GM12878 (cell line): ENCODE measurements around the gene RPL13A. TPM values are rescaled to one million over a fixed set of nuclear protein-coding genes. Genes with fewer than 3 reads are reported as not detected.
A peak's percentile ranks its signal among the peaks of the same experiment; 100 is the strongest.

ENCODE experiments used
- ATAC-seq: fragments of 200-7000 bp; cut with Tn5 transposase; 3 replicates; pipeline ENCODE4 v1.9.1; 2020; ENCODE audit warnings: mild to moderate bottlenecking, moderate library complexity
- BruUV-seq: library from RNA; stranded (reverse); fragments of 400-500 nt; replicated peaks from 2 replicates; lab custom pipeline; 2021; lab: Mats Ljungman, UMichigan
- CTCF ChIA-PET: fragments of 300-600 bp; sonication (Branson Sonifier 250); formaldehyde crosslinking; extraction: SDS; loops from one replicate; lab custom pipeline; 2021; ENCODE audit warnings: inconsistent platforms; lab: Yijun Ruan, JAX
- POLR2A ChIA-PET: fragments of 350-600 bp; formaldehyde crosslinking; extraction: SDS; loops from one replicate; lab custom pipeline; 2021; ENCODE audit warnings: inconsistent platforms; lab: Charles Lee
- RAD21 ChIA-PET: fragments of 300-600 bp; sonication (Branson Sonifier 250); formaldehyde crosslinking; loops from one replicate; lab custom pipeline; 2023; ENCODE audit warnings: antibody characterized with exemption; ENCODE audit not compliant: unreplicated experiment; lab: Charles Lee
- SMC1A ChIA-PET: fragments of 300-600 bp; sonication (Branson Sonifier 250); formaldehyde crosslinking; loops from one replicate; lab custom pipeline; 2023; ENCODE audit not compliant: unreplicated experiment, uncharacterized antibody; lab: Charles Lee
- DNase-seq: peaks from one replicate; pipeline ENCODE4 v3.0.0-alpha.2; 2011; ENCODE audit warnings: low read depth, low spot score
- FAIRE-seq: peaks from 3 replicates; lab custom pipeline; 2011; peaks lifted over from hg19 to GRCh38; lab: Jason Lieb, UNC
- H2AFZ ChIP-seq: 2 replicates; pipeline ENCODE4 v1.6.0; 2011; ENCODE audit warnings: low read depth, low read length, control low read depth; ENCODE audit not compliant: control insufficient read depth
- H3K27ac ChIP-seq: 2 replicates; pipeline ENCODE4 v1.5.1; 2011; ENCODE audit warnings: control low read depth; ENCODE audit not compliant: control insufficient read depth, insufficient read depth
- H3K27me3 ChIP-seq, 2 experiments: replicated peaks in 1 of 2; 2 replicates each; pipeline versions ENCODE4 v1.6.0 to v1.6.1; 2011; ENCODE audit warnings: low read length in 1 of 2; ENCODE audit not compliant: control insufficient read depth in 2 of 2, insufficient read depth in 2 of 2
- H3K36me3 ChIP-seq, 2 experiments: 2 replicates each; pipeline ENCODE4 v1.5.1; 2011; ENCODE audit warnings: low read length in 1 of 2; ENCODE audit not compliant: control insufficient read depth in 2 of 2, insufficient read depth in 2 of 2
- H3K4me1 ChIP-seq: 2 replicates; pipeline ENCODE4 v1.6.1; 2011; ENCODE audit warnings: mild to moderate bottlenecking, low read length, moderate library complexity, mixed read lengths; ENCODE audit not compliant: control insufficient read depth, insufficient read depth
- H3K4me2 ChIP-seq: 2 replicates; pipeline ENCODE4 v1.6.0; 2011; ENCODE audit warnings: control low read depth; ENCODE audit not compliant: control insufficient read depth, insufficient read depth
- H3K4me3 ChIP-seq: fragments of 200-600 bp; sonication (generic); 2 replicates; pipeline ENCODE4 v1.5.1; 2016
- H3K79me2 ChIP-seq: 2 replicates; pipeline ENCODE4 v1.6.0; 2011; ENCODE audit warnings: low read length; ENCODE audit not compliant: control insufficient read depth, insufficient read depth
- H3K9ac ChIP-seq: 2 replicates; pipeline ENCODE4 v1.8.0; 2011; ENCODE audit warnings: low read length, control low read depth, mixed read lengths; ENCODE audit not compliant: control insufficient read depth, insufficient read depth
- H3K9me3 ChIP-seq: replicated peaks from 3 replicates; pipeline ENCODE4 v1.5.1; 2011; ENCODE audit warnings: mild to moderate bottlenecking, low read length; ENCODE audit not compliant: control insufficient read depth, insufficient read depth
- H4K20me1 ChIP-seq: 2 replicates; pipeline ENCODE4 v1.6.0; 2011; ENCODE audit not compliant: control insufficient read depth, insufficient read depth
- EGR1 ChIP-seq, 2 experiments: IDR thresholded peaks; 1 replicate in 1 of 2; 2 replicates in 1 of 2; pipeline ENCODE4 v1.6.1; 2011 to 2012; ENCODE audit warnings: low read depth in 2 of 2, low read length in 2 of 2, borderline replicate concordance in 1 of 2, mild to moderate bottlenecking in 1 of 2, moderate library complexity in 1 of 2
- NR2F1 ChIP-seq: fragments of 450-650 bp; conservative IDR thresholded peaks from 2 replicates; pipeline ENCODE4 v1.6.1; 2017; ENCODE audit warnings: mild to moderate bottlenecking
- TBL1XR1 ChIP-seq: IDR thresholded peaks from 2 replicates; pipeline ENCODE4 v1.6.1; 2012; ENCODE audit warnings: low read depth, low read length, improper control_type of control experiment
- WGBS: methylation state at CpG from one replicate; pipeline ENCODE4 v1.1.6; 2016; ENCODE audit warnings: low lambda C conversion rate; ENCODE audit not compliant: insufficient replicate concordance, insufficient coverage; ENCODE audit errors: missing lambda C conversion rate; 5-methylcytosine and 5-hydroxymethylcytosine counted together
- in situ Hi-C: fragments of 300-500 bp; cut with MboI; formaldehyde crosslinking; loops from 9 replicates; pipeline ENCODE4 v1.14.3; 2018; ENCODE audit warnings: mixed read lengths
- intact Hi-C: fragments of 100-400 bp; cut with micrococcal nuclease; formaldehyde crosslinking; loops from one replicate; pipeline ENCODE4 v1.14.2; 2022; ENCODE audit not compliant: unreplicated experiment
- polyA plus RNA-seq, 11 experiments: library from polyadenylated mRNA; depleted of rRNA in 4 of 11; unstranded in 6 of 11; stranded (reverse) in 5 of 11; fragments of >200 nt; fragmentation: Nextera tagmentation in 4 of 11; fragmentation: Illumina TruSeq in 1 of 11; extraction: Ambion mirVana in 4 of 11; extraction: Trizol in 1 of 11; gene quantifications; 1 replicate in 1 of 11; 2 replicates in 10 of 11; pipeline versions ENCODE4 v1.2.1 to v1.2.3, GENCODE V29; 2011 to 2016; ENCODE audit warnings: inconsistent platforms in 2 of 11, missing spikeins in 2 of 11, low read depth in 1 of 11
- total RNA-seq, 4 experiments: library from RNA; depleted of rRNA in 3 of 4; stranded (reverse); fragments of >200 nt in 3 of 4; fragmentation: Illumina TruSeq in 1 of 4; extraction: Trizol in 1 of 4; gene quantifications; 2 replicates each; pipeline versions ENCODE4 v1.2.1 to v1.2.3, GENCODE V29; 2013 to 2021

The RPL13A gene
- total and polyA plus RNA-seq, 10 of the 15 experiments (the other 5 are each of a cell fraction or from before 2014, with no cell fraction given) = 1,426 to 8,961 (median 4,266) TPM

- no peak for TF ChIP-seq EGR1 (IDR thresholded peaks at IDR 0.05; ENCODE audit: borderline replicate concordance in 1 of 2, low read depth in 2 of 2, low read length in 2 of 2)
Measured at GRCh38 chr19:49497047-49497788, 9.8 kb downstream of the RPL13A start (continued).

- H3K27ac ChIP-seq = no peak overlapping the region
- 21% methylated on average over 12 of the region's 12 CpGs for WGBS
- H4K20me1 ChIP-seq = peaks cover 7% of the 10 kb centered on the region; the same call in 1 of the 2 replicates
- no peak overlapping the region for H2AFZ ChIP-seq
- CTCF ChIA-PET = no interaction called here
- peak overlapping the region; percentile 79 for H3K4me3 ChIP-seq
- DNase-seq (no peak), ATAC-seq (no peak), FAIRE-seq (no peak)
- BruUV-seq = no TSS peak
- intact Hi-C loops (loop anchor here (2.0 kb wide), 3 partner anchors 143 to 179 kb away; partner anchors contain the start of genes PRMT1 and RRAS), in situ Hi-C loops (loop anchor here (5.0 kb wide), 1 partner anchor 170 kb away; the partner anchor contains the start of genes BCL2L12 and IRF3)
- peak overlapping the region; percentile 100 for H3K9ac ChIP-seq
- POLR2A ChIA-PET = interaction anchor here (2.2 kb wide), 1 partner anchor 9 kb away, joined by 11 read pairs; the partner anchor contains the start of gene RPL13A
- no peaks in the 10 kb centered on the region; the same call in 1 of the 3 replicates for H3K9me3 ChIP-seq
- H3K79me2 ChIP-seq = peaks cover 30% of the 10 kb centered on the region
- no peaks in the 10 kb centered on the region for H3K27me3 ChIP-seq
- peak; percentile 41; the same call in 1 of the 2 replicates for TF ChIP-seq NR2F1
- TF ChIP-seq TBL1XR1 = no peak
- peak overlapping the region; percentile 91 for H3K4me2 ChIP-seq
- H3K36me3 ChIP-seq = peaks cover 14 to 31% of the 10 kb centered on the region in 2 experiments
- RAD21 ChIA-PET = interaction anchor here (2.0 kb wide), 1 partner anchor 179 kb away, joined by 4 read pairs; no protein-coding TSS in a partner anchor
- SMC1A ChIA-PET = no interaction called here
- peaks cover 35% of the 10 kb centered on the region for H3K4me1 ChIP-seq
Measured at GRCh38 chr19:49497789-49498103, 10.3 kb downstream of the RPL13A start.
